WTC11 (cell line): ENCODE measurements around the gene DAD1.

Source experiments
- TF ChIP-seq, protein P1 (sequence below): fragments of 200-600 bp; IDR thresholded peaks from 2 replicates; pipeline ENCODE4 v1.8.0; 2022; ENCODE audit warnings: antibody characterized with exemption
- TF ChIP-seq, protein P2 (sequence below): sonication (generic); formaldehyde crosslinking; IDR thresholded peaks from 2 replicates; pipeline ENCODE4 v1.8.0; 2022; ENCODE audit warnings: mild to moderate bottlenecking, missing genetic modification reagents

DNA sequence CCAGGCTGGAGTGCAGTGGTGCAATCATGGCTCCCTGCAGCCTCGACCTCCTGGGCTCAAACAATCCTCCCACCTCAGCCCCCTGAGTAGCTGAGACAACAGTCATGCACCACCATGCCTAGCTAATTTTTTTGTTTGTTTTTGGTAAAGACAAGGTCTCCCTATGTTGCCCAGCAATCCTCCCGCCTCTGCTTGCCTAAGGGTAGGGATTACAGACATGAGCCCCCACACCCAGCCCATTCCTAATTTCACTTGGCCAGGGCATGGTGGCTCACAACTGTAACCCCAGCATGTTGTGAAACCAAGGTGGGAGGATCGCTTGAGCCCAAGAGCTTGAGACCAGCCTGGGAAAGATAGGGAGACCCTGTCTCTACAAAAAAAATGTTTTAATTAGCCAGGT lies 9.1 kb downstream of the DAD1 start:
- TF ChIP-seq, protein P1, sequence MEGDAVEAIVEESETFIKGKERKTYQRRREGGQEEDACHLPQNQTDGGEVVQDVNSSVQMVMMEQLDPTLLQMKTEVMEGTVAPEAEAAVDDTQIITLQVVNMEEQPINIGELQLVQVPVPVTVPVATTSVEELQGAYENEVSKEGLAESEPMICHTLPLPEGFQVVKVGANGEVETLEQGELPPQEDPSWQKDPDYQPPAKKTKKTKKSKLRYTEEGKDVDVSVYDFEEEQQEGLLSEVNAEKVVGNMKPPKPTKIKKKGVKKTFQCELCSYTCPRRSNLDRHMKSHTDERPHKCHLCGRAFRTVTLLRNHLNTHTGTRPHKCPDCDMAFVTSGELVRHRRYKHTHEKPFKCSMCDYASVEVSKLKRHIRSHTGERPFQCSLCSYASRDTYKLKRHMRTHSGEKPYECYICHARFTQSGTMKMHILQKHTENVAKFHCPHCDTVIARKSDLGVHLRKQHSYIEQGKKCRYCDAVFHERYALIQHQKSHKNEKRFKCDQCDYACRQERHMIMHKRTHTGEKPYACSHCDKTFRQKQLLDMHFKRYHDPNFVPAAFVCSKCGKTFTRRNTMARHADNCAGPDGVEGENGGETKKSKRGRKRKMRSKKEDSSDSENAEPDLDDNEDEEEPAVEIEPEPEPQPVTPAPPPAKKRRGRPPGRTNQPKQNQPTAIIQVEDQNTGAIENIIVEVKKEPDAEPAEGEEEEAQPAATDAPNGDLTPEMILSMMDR: no peak
- TF ChIP-seq, protein P2, sequence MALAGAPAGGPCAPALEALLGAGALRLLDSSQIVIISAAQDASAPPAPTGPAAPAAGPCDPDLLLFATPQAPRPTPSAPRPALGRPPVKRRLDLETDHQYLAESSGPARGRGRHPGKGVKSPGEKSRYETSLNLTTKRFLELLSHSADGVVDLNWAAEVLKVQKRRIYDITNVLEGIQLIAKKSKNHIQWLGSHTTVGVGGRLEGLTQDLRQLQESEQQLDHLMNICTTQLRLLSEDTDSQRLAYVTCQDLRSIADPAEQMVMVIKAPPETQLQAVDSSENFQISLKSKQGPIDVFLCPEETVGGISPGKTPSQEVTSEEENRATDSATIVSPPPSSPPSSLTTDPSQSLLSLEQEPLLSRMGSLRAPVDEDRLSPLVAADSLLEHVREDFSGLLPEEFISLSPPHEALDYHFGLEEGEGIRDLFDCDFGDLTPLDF (CRISPR knock-in tag): no peak
